HG02763 (cell line): Measurements from ENCODE around the gene MBD3L4.
"Not testable (repeated sequence)": the region's sequence is repeated elsewhere in the genome, so short reads cannot be mapped to it uniquely, and the experiment has no call there.

Source experiments
- ATAC-seq: cut with Tn5 transposase; IDR thresholded peaks from one replicate; pipeline ENCODE4 v1.9.1; 2021; ENCODE audit warnings: mild to moderate bottlenecking, moderate library complexity; ENCODE audit not compliant: unreplicated experiment

MBD3L4 gene

DNA sequence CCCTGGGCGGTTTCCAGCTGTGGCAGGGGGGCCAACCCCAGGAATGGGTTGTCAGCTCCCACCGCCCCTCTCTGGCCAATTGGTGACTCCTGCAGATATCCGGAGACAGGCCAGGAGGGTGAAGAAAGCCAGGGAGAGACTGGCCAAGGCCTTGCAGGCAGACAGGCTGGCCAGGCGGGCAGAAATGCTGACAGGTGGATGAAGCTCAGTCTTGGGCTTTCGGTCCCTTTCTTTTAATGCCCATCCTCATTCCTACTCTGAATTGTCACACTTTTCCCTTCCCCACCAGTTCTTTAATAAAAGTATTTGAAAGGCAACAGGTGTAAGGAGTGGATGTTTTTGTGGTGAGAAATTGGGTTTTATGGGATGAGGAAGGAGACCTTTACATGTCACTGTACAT, 11.4 kb upstream of the MBD3L4 start:
- ATAC-seq: not testable (repeated sequence)

DNA sequence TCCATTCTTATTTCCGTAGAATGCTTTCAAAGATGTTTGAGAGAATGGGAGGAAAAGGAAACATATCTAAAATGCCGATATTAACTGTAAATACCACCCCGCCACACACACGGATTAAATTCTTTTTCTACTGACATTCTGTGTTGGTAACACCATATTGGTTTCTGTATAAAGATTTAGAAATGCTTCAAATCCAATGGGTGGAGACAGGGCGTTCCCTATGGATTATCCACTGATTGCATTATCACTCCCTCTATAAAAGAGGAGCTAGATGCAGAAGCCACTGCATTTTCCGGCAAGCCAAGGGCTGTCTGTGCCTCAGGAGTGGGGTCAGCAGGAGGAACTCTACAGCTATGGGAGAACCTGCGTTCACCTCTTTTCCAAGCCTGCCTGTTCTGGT, 9.0 kb upstream of the MBD3L4 start, which contains the start of gene MBD3L2:
Gene MBD3L2, plus strand, starts transcription at position 301 of the 400 bp plus-strand sequence. Its CDS starts 53 bp downstream, at position 354.
- not testable (repeated sequence) for ATAC-seq

GRCh38 chr19:7041563-7041962, 1.6 kb upstream of the MBD3L4 start:
- ATAC-seq: not testable (repeated sequence)

DNA sequence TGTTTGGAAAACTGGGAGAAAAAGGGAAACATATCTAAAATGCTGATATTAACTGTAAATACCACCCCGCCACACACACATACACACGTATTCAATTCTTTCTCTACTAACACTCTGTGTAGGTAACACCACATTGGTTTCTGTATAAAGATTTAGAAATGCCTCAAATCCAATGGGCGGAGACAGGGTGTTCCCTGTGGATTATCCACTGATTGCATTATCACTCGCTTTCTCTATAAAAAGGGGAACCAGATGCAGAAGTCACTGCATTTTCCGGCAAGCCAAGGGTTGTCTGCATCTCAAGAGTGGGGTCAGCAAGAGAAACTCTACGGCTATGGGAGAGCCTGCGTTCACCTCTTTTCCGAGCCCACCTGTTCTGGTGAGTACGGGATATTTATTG, 9.7 kb downstream of the MBD3L4 start, which contains the start of gene MBD3L5:
Gene MBD3L5, plus strand, starts transcription at position 301 of the 400 bp plus-strand sequence. Its CDS starts 34 bp downstream, at position 335.
- ATAC-seq: not testable (repeated sequence)

- not testable (repeated sequence) for ATAC-seq
These were observed 11.2 kb downstream of the MBD3L4 start for GRCh38 chr19:7028790-7029189.

GRCh38 chr19:7021331-7021730, 18.6 kb downstream of the MBD3L4 start, which contains the start of gene MBD3L2B:
Gene MBD3L2B, minus strand, starts transcription at chr19:7021431. Its CDS starts 34 bp downstream, at chr19:7021397.
- not testable (repeated sequence) for ATAC-seq

- no peak for ATAC-seq
These were observed 21.2 kb downstream of the MBD3L4 start for GRCh38 chr19:7018828-7019227.

DNA sequence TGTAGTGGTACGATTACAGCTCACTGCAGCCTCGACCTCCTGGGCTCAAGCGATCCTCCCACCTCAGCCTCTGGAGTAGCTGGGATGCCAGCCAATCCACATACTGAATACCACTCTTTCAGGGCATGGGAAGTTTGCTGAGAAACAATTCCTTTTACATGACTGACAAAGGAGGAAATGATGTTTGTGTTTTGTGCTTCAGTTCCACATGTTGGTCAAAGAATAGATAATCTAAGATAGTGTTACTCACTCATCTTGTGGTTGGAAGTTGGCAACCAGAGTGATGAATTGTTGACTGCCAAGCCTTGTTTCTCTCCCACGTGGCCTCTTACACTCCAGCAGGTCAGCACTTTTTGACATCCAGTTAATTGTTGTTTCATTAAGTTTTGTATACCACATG, 26.3 kb downstream of the MBD3L4 start:
- no peak for ATAC-seq

- no peak for ATAC-seq
These were observed 29.0 kb downstream of the MBD3L4 start for GRCh38 chr19:7010722-7011593.

GRCh38 chr19:7007859-7008258, 32.1 kb downstream of the MBD3L4 start:
- no peak for ATAC-seq

GRCh38 chr19:7006135-7006704, 33.8 kb downstream of the MBD3L4 start:
- ATAC-seq: no peak

DNA sequence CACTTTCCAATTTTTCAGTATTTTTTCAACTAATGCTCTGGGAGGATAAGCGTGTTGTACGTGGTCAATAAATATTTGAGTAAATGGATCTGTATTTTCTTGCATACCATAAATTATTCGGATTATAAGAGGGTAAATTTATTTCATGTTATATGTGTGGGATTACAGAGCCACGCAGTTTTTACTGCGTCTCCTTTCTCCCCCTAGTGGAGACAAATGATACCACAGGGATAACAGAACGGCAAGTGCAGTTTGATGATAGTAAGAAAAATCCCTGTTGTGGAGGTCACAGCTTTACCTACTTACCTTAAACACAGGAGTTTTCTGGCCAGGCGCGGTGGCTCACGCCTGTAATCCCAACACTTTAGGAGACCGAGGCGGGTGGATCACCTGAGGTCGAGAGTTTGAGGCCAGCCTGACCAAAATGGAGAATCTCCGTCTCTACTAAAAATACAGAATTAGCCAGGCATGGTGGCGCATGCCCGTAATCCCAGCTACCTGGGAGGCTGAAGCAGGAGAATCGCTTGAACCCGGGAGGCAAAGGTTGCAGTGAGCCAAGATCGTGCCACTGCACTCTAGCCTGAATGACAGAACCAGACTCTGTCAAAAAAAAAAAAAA, 35.6 kb downstream of the MBD3L4 start:
- ATAC-seq: no peak

DNA sequence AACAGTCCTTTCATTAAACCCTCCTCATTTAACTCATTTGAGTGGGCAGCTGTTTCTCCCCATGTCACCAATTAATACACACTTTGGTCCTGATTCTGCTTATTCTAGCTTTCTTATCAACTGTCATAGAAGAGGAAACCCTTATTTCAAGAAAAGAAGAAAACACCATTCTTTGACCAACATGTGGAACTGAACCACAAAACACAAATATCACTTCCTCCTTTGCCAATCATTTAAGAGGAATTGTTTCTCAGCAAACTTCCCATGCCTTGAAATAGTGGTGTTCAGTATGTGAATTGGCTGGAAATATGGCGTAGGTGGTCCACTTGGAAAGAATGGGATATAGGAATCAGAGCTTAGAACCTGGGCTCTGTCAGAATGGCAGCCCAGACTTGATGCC, 39.2 kb downstream of the MBD3L4 start:
- ATAC-seq: no peak

DNA sequence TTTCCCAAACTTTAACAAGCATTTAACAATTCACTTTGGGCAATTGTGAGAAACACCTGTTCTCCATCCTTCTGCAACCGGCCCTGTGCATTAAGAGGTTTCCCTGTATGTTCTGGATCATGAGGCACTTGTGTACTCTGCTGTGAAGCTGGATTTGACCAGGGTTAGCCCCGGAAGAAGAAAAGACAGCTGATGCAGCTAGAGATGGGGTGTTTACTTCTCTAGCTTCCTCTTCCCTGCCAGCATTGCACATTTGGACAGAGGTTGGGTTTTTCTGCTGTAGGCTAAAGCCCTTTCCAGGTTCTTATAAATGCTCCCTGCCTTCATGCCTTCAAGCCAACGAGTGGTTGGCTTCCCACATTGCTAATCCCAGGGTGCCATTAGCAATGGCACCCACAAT, 39.6 kb downstream of the MBD3L4 start:
- no peak for ATAC-seq

GRCh38 chr19:6999933-7000332, 40.0 kb downstream of the MBD3L4 start:
- ATAC-seq: no peak

- ATAC-seq: no peak
These were observed 42.1 kb downstream of the MBD3L4 start for GRCh38 chr19:6997679-6998445.

DNA sequence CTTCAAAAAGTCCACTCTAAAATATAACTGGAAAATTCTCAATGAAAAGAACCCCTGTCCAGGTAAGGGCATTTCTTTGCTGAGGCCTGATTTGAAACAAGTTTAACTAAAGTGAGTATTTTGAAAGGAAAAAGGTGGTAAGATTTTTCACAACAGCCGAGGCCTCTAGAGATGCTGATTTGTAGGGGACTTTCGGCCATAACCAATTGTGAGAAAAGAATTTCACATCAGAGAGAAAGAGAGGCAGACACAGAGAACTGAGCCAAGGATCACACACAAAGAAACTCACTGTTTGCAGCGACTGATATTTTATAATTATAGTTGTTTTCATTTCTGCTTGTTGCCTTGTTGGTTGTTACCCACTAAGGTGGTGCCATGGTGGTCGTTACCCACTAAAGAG, 43.2 kb downstream of the MBD3L4 start:
- ATAC-seq: no peak

DNA sequence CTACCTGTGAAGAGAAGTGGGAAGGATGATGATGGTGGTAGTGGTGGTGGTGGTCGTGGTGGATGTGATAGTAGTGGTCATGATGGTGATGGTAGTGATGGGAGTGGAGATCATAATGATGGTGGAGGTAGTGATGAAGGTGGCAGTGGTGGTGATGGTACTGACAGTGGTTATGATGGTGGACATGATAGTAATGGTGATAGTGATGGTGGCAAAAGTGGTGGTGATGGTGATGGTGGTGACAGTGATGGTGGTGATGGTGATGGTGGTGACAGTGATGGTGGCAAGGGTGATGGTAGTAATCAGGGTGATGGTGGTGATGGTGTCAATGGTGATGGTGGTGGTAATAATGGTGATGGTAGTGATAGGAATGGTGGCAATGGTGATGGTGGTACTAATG, 44.9 kb downstream of the MBD3L4 start:
- no peak for ATAC-seq

GRCh38 chr19:6988257-6988656, 51.7 kb downstream of the MBD3L4 start:
- no peak for ATAC-seq

GRCh38 chr19:6987850-6988249, 52.1 kb downstream of the MBD3L4 start:
- ATAC-seq: no peak
